ENCODE measurements around the gene OR52J3. TPM values are rescaled to one million over a fixed set of nuclear protein-coding genes. Genes with fewer than 3 reads are reported as not detected.
"Not testable (repeated sequence)": the region's sequence is repeated elsewhere in the genome, so short reads cannot be mapped to it uniquely, and the experiment has no call there.

Gene OR52J3
- total RNA-seq, result not detected

GRCh38 chr11:5046226-5046625 is at the start of gene OR52J3:
TSS of gene OR52J3 (plus strand) at chr11:5046526. CDS start at chr11:5046526, 0 bp downstream.
- Mint-ChIP-seq H3K4me1 (ENCODE audit: low read depth in 2 of 2) (no peaks in the 10 kb centered on the region), H3K27me3 (peaks cover 0 to 7% of the 10 kb centered on the region in 2 donors), H3K4me3 (no peak within 1 kb of the TSS), H3K36me3 (no peaks in the 10 kb centered on the region), H3K27ac (no peak within 1 kb of the TSS), H3K9me3 (peaks cover 4% of the 10 kb centered on the region)
- no peak for ATAC-seq
- DNase-seq (ENCODE audit: low spot score), result no peak

GRCh38 chr11:5004424-5005274 is 41.7 kb upstream of the OR52J3 start:
- H3K36me3 Mint-ChIP-seq, result no peaks in the 10 kb centered on the region
- no peaks in the 10 kb centered on the region for H3K4me1 Mint-ChIP-seq (ENCODE audit: low read depth in 2 of 2)
- no peak overlapping the region for H3K4me3 Mint-ChIP-seq
- ATAC-seq, result no peak
- H3K27ac Mint-ChIP-seq, result no peak overlapping the region
- H3K9me3 Mint-ChIP-seq, result no peaks in the 10 kb centered on the region
- DNase-seq (ENCODE audit: low spot score), result no peak
- H3K27me3 Mint-ChIP-seq, result peaks cover 6% of the 10 kb centered on the region in 2 donors

GRCh38 chr11:5007561-5007960 is 38.8 kb upstream of the OR52J3 start:
- Mint-ChIP-seq H3K4me3 (no peak overlapping the region), H3K27ac (no peak overlapping the region), H3K36me3 (no peaks in the 10 kb centered on the region), H3K4me1 (ENCODE audit: low read depth in 2 of 2) (no peaks in the 10 kb centered on the region), H3K9me3 (no peaks in the 10 kb centered on the region), H3K27me3 (peaks cover 6% of the 10 kb centered on the region in 2 donors)
- DNase-seq (ENCODE audit: low spot score) (no peak), ATAC-seq (no peak)

GRCh38 chr11:5011254-5011653 is 35.1 kb upstream of the OR52J3 start:
- Mint-ChIP-seq H3K27me3 (no peaks in the 10 kb centered on the region), H3K4me3 (no peak overlapping the region), H3K9me3 (no peaks in the 10 kb centered on the region), H3K36me3 (no peaks in the 10 kb centered on the region), H3K27ac (no peak overlapping the region), H3K4me1 (ENCODE audit: low read depth in 2 of 2) (no peaks in the 10 kb centered on the region)
- DNase-seq (ENCODE audit: low spot score) (no peak), ATAC-seq (no peak)

- no peaks in the 10 kb centered on the region for H3K36me3 Mint-ChIP-seq
- no peak overlapping the region for H3K4me3 Mint-ChIP-seq
- DNase-seq (ENCODE audit: low spot score) (no peak), ATAC-seq (no peak)
- no peaks in the 10 kb centered on the region for H3K4me1 Mint-ChIP-seq (ENCODE audit: low read depth in 2 of 2)
- no peak overlapping the region for H3K27ac Mint-ChIP-seq
- no peaks in the 10 kb centered on the region for H3K9me3 Mint-ChIP-seq
- no peaks in the 10 kb centered on the region for H3K27me3 Mint-ChIP-seq
These were observed 33.3 kb upstream of the OR52J3 start for GRCh38 chr11:5013012-5013411.

- ATAC-seq, result no peak
- DNase-seq (ENCODE audit: low spot score), result no peak
- Mint-ChIP-seq H3K36me3 (peaks cover 6% of the 10 kb centered on the region), H3K4me1 (ENCODE audit: low read depth in 2 of 2) (no peaks in the 10 kb centered on the region), H3K27ac (no peak overlapping the region), H3K27me3 (no peaks in the 10 kb centered on the region), H3K4me3 (no peak overlapping the region), H3K9me3 (peaks cover 21% of the 10 kb centered on the region)
These were observed 24.3 kb upstream of the OR52J3 start for GRCh38 chr11:5021996-5022395.

- Mint-ChIP-seq H3K36me3 (no peaks in the 10 kb centered on the region), H3K27me3 (no peaks in the 10 kb centered on the region), H3K4me3 (no peak overlapping the region), H3K9me3 (peaks cover 4% of the 10 kb centered on the region), H3K4me1 (ENCODE audit: low read depth in 2 of 2) (no peaks in the 10 kb centered on the region), H3K27ac (no peak overlapping the region)
- DNase-seq (ENCODE audit: low spot score) (no peak), ATAC-seq (no peak)
These were observed 9.7 kb upstream of the OR52J3 start for GRCh38 chr11:5036669-5037068.

GRCh38 chr11:5037926-5038325 is 8.4 kb upstream of the OR52J3 start:
- no peaks in the 10 kb centered on the region for H3K36me3 Mint-ChIP-seq
- no peak for DNase-seq (ENCODE audit: low spot score)
- H3K4me3 Mint-ChIP-seq, result no peak overlapping the region
- no peak overlapping the region for H3K27ac Mint-ChIP-seq
- peaks cover 8% of the 10 kb centered on the region for H3K9me3 Mint-ChIP-seq
- H3K4me1 Mint-ChIP-seq (ENCODE audit: low read depth in 2 of 2), result no peaks in the 10 kb centered on the region
- ATAC-seq, result no peak
- H3K27me3 Mint-ChIP-seq, result no peaks in the 10 kb centered on the region

- DNase-seq (ENCODE audit: low spot score) (no peak), ATAC-seq (no peak)
- Mint-ChIP-seq H3K9me3 (peaks cover 8% of the 10 kb centered on the region), H3K27ac (no peak overlapping the region), H3K4me3 (no peak overlapping the region), H3K36me3 (no peaks in the 10 kb centered on the region), H3K4me1 (ENCODE audit: low read depth in 2 of 2) (no peaks in the 10 kb centered on the region), H3K27me3 (no peaks in the 10 kb centered on the region)
These were observed 8.0 kb upstream of the OR52J3 start for GRCh38 chr11:5038341-5038740.

GRCh38 chr11:5040876-5041275 is 5.5 kb upstream of the OR52J3 start:
- Mint-ChIP-seq H3K4me3 (no peak overlapping the region), H3K36me3 (no peaks in the 10 kb centered on the region), H3K9me3 (peaks cover 8% of the 10 kb centered on the region), H3K27ac (no peak overlapping the region), H3K27me3 (no peaks in the 10 kb centered on the region), H3K4me1 (ENCODE audit: low read depth in 2 of 2) (no peaks in the 10 kb centered on the region)
- DNase-seq (ENCODE audit: low spot score), result no peak
- ATAC-seq, result no peak

GRCh38 chr11:5042091-5042490 is 4.2 kb upstream of the OR52J3 start:
- no peaks in the 10 kb centered on the region for H3K36me3 Mint-ChIP-seq
- H3K4me1 Mint-ChIP-seq (ENCODE audit: low read depth in 2 of 2), result no peaks in the 10 kb centered on the region
- DNase-seq (ENCODE audit: low spot score) (no peak), ATAC-seq (no peak)
- H3K4me3 Mint-ChIP-seq, result no peak overlapping the region
- H3K27me3 Mint-ChIP-seq, result no peaks in the 10 kb centered on the region
- peaks cover 8% of the 10 kb centered on the region for H3K9me3 Mint-ChIP-seq
- H3K27ac Mint-ChIP-seq, result no peak overlapping the region

GRCh38 chr11:5043380-5043779 is 2.9 kb upstream of the OR52J3 start:
- H3K27me3 Mint-ChIP-seq, result no peaks in the 10 kb centered on the region
- no peaks in the 10 kb centered on the region for H3K4me1 Mint-ChIP-seq (ENCODE audit: low read depth in 2 of 2)
- no peak for ATAC-seq
- DNase-seq (ENCODE audit: low spot score), result no peak
- H3K4me3 Mint-ChIP-seq, result no peak overlapping the region
- no peak overlapping the region for H3K27ac Mint-ChIP-seq
- peaks cover 4% of the 10 kb centered on the region for H3K9me3 Mint-ChIP-seq
- H3K36me3 Mint-ChIP-seq, result no peaks in the 10 kb centered on the region

GRCh38 chr11:5046754-5047330 is 516 bp downstream of the OR52J3 start:
- Mint-ChIP-seq H3K4me1 (ENCODE audit: low read depth in 2 of 2) (no peaks in the 10 kb centered on the region), H3K27me3 (peaks cover 0 to 7% of the 10 kb centered on the region in 2 donors), H3K9me3 (peaks cover 4% of the 10 kb centered on the region), H3K36me3 (no peaks in the 10 kb centered on the region), H3K4me3 (no peak overlapping the region), H3K27ac (no peak overlapping the region)
- ATAC-seq, result no peak
- DNase-seq (ENCODE audit: low spot score), result no peak

GRCh38 chr11:5058679-5059078 is 12.4 kb downstream of the OR52J3 start:
- H3K9me3 Mint-ChIP-seq, result not testable (repeated sequence)

More at GRCh38 chr11:5058679-5059078, 12.4 kb downstream of the OR52J3 start:
- ATAC-seq; H3K4me3 Mint-ChIP-seq; H3K36me3 Mint-ChIP-seq; DNase-seq (ENCODE audit: low spot score); H3K4me1 Mint-ChIP-seq (ENCODE audit: low read depth in 2 of 2); H3K27ac Mint-ChIP-seq; H3K27me3 Mint-ChIP-seq: not testable (repeated sequence)

All from natural killer cell treated with Interleukin-12 subunit alpha and Interleukin-12 subunit beta and Interleukin-15 and Interleukin-18, amount 100 ng/mL, for 72 hours (primary cell).